H9 (cell line): Measurements from ENCODE around the gene UVSSA. TPM values are rescaled to one million over a fixed set of nuclear protein-coding genes. Genes with fewer than 3 reads are reported as not detected.

Experiments
- DNase-seq: peaks from one replicate; pipeline ENCODE4 v3.0.0-alpha.2; 2017
- H2AFZ ChIP-seq: one replicate; pipeline ENCODE4 v1.6.1; 2013; ENCODE audit warnings: mild to moderate bottlenecking, low read length, control low read depth, moderate library complexity
- H2AK5ac ChIP-seq: 2 replicates; pipeline ENCODE4 v1.6.1; 2013; ENCODE audit warnings: low read length, control low read depth, mixed read lengths; ENCODE audit not compliant: insufficient read length
- H2BK120ac ChIP-seq: one replicate; pipeline ENCODE4 v1.6.1; 2013; ENCODE audit warnings: low read depth, mild to moderate bottlenecking, low read length, control low read depth, inconsistent platforms; ENCODE audit not compliant: poor library complexity, severe bottlenecking
- H2BK12ac ChIP-seq: 2 replicates; pipeline ENCODE4 v1.6.1; 2013; ENCODE audit warnings: low read length, control low read depth, mixed read lengths, low read depth; ENCODE audit not compliant: insufficient read length
- H2BK15ac ChIP-seq: 2 replicates; pipeline ENCODE4 v1.6.1; 2013; ENCODE audit warnings: low read depth, low read length, control low read depth
- H2BK20ac ChIP-seq: one replicate; pipeline ENCODE4 v1.6.1; 2013; ENCODE audit warnings: low read depth, mild to moderate bottlenecking, low read length, control low read depth, inconsistent platforms; ENCODE audit not compliant: poor library complexity, severe bottlenecking
- H2BK5ac ChIP-seq: 2 replicates; pipeline ENCODE4 v1.6.1; 2013; ENCODE audit warnings: low read length, control low read depth, mixed read lengths; ENCODE audit not compliant: insufficient read length
- H3K14ac ChIP-seq: 2 replicates; pipeline ENCODE4 v1.6.1; 2013; ENCODE audit warnings: low read length, control low read depth; ENCODE audit not compliant: insufficient read depth
- H3K18ac ChIP-seq: 2 replicates; pipeline ENCODE4 v1.6.1; 2013; ENCODE audit warnings: low read depth, mild to moderate bottlenecking, mixed read lengths, low read length, control low read depth; ENCODE audit not compliant: insufficient read length
- H3K23ac ChIP-seq: 2 replicates; pipeline ENCODE4 v1.6.1; 2013; ENCODE audit warnings: low read length, control low read depth, mixed read lengths, low read depth; ENCODE audit not compliant: insufficient read length
- H3K23me2 ChIP-seq: 2 replicates; pipeline ENCODE4 v1.6.1; 2013; ENCODE audit warnings: low read depth, mild to moderate bottlenecking, mixed read lengths, low read length, control low read depth; ENCODE audit not compliant: insufficient read length, poor library complexity, severe bottlenecking
- H3K27ac ChIP-seq: 2 replicates; pipeline ENCODE4 v1.5.1; 2013; ENCODE audit warnings: low read length, control low read depth, mixed read lengths, low read depth; ENCODE audit not compliant: insufficient read length
- H3K27me3 ChIP-seq: 2 replicates; pipeline ENCODE4 v1.6.1; 2013; ENCODE audit warnings: low read length, control low read depth, inconsistent platforms; ENCODE audit not compliant: insufficient read depth
- H3K4ac ChIP-seq: 2 replicates; pipeline ENCODE4 v1.6.1; 2013; ENCODE audit warnings: low read depth, mild to moderate bottlenecking, control low read depth, inconsistent platforms, low read length, moderate library complexity
- H3K4me1 ChIP-seq: 2 replicates; pipeline ENCODE4 v1.6.1; 2013; ENCODE audit warnings: low read length, control low read depth, inconsistent platforms; ENCODE audit not compliant: insufficient read depth
- H3K4me2 ChIP-seq: 2 replicates; pipeline ENCODE4 v1.6.1; 2013; ENCODE audit warnings: low read length, control low read depth, mixed read lengths; ENCODE audit not compliant: insufficient read length, insufficient read depth
- H3K56ac ChIP-seq: 2 replicates; pipeline ENCODE4 v1.6.1; 2013; ENCODE audit warnings: low read depth, mild to moderate bottlenecking, mixed read lengths, low read length, control low read depth; ENCODE audit not compliant: insufficient read length
- H3K79me1 ChIP-seq: 2 replicates; pipeline ENCODE4 v1.6.1; 2013; ENCODE audit warnings: low read depth, mild to moderate bottlenecking, moderate library complexity, low read length, control low read depth, inconsistent platforms; ENCODE audit not compliant: insufficient read depth, poor library complexity, severe bottlenecking
- H3K79me2 ChIP-seq: 2 replicates; pipeline ENCODE4 v1.6.1; 2013; ENCODE audit warnings: low read length, control low read depth, inconsistent platforms; ENCODE audit not compliant: insufficient read depth
- H3K9ac ChIP-seq: 2 replicates; pipeline ENCODE4 v1.6.1; 2013; ENCODE audit warnings: low read length, control low read depth, mixed read lengths; ENCODE audit not compliant: insufficient read length; ENCODE audit errors: extremely low read depth
- H3K9me3 ChIP-seq: one replicate; pipeline ENCODE4 v1.6.1; 2013; ENCODE audit warnings: low read depth, low read length, inconsistent platforms; ENCODE audit not compliant: control insufficient read depth
- H3T11ph ChIP-seq: one replicate; pipeline ENCODE4 v1.6.1; 2013; ENCODE audit warnings: mild to moderate bottlenecking, low read length, control low read depth, inconsistent platforms
- H4K20me1 ChIP-seq: one replicate; pipeline ENCODE4 v1.6.1; 2013; ENCODE audit not compliant: control insufficient read depth, insufficient read length, insufficient read depth
- H4K5ac ChIP-seq: 2 replicates; pipeline ENCODE4 v1.6.1; 2013; ENCODE audit warnings: low read depth, mild to moderate bottlenecking, mixed read lengths, low read length, control low read depth; ENCODE audit not compliant: insufficient read length
- H4K8ac ChIP-seq: replicated peaks from 2 replicates; pipeline ENCODE4 v1.6.1; 2013; ENCODE audit warnings: low read length, control low read depth, mixed read lengths, low read depth; ENCODE audit not compliant: insufficient read length
- H4K91ac ChIP-seq: 2 replicates; pipeline ENCODE4 v1.6.1; 2013; ENCODE audit warnings: low read depth, mild to moderate bottlenecking, moderate library complexity, mixed read lengths, low read length, control low read depth; ENCODE audit not compliant: insufficient read length
- H3K27ac Mint-ChIP-seq, 3 experiments: 2 replicates in 2 of 3; 3 replicates in 1 of 3; pipeline ENCODE4 v1.8.0; 2020 to 2021; ENCODE audit warnings: mixed read lengths in 3 of 3, mild to moderate bottlenecking in 1 of 3, moderate library complexity in 1 of 3
- H3K27me3 Mint-ChIP-seq: 2 replicates; pipeline ENCODE4 v1.8.0; 2021; ENCODE audit warnings: low read depth, mild to moderate bottlenecking, moderate library complexity, mixed read lengths
- H3K36me3 Mint-ChIP-seq, 3 experiments: 2 replicates in 2 of 3; 3 replicates in 1 of 3; pipeline ENCODE4 v1.8.0; 2020 to 2021; ENCODE audit warnings: low read depth in 3 of 3, mixed read lengths in 3 of 3; ENCODE audit not compliant: insufficient read depth in 1 of 3
- H3K4me1 Mint-ChIP-seq, 2 experiments: 2 replicates each; pipeline ENCODE4 v1.8.0; 2020; ENCODE audit warnings: mixed read lengths in 2 of 2
- H3K4me3 Mint-ChIP-seq, 2 experiments: 2 replicates in 1 of 2; 3 replicates in 1 of 2; pipeline ENCODE4 v1.8.0; 2020 to 2021; ENCODE audit warnings: mild to moderate bottlenecking in 2 of 2, mixed read lengths in 2 of 2, moderate library complexity in 1 of 2
- H3K9me3 Mint-ChIP-seq, 2 experiments: 2 replicates in 1 of 2; 3 replicates in 1 of 2; pipeline ENCODE4 v1.8.0; 2020; ENCODE audit warnings: mild to moderate bottlenecking in 2 of 2, mixed read lengths in 2 of 2, moderate library complexity in 1 of 2
- WGBS: extraction: QIAGEN DNeasy Blood & Tissue Kit; methylation state at CpG from one replicate; pipeline ENCODE4 v1.1.7; 2013; ENCODE audit warnings: missing lambda C conversion rate, low lambda C conversion rate, mixed read lengths; ENCODE audit not compliant: insufficient read length; ENCODE audit errors: extremely low coverage; 5-methylcytosine and 5-hydroxymethylcytosine counted together
- total RNA-seq: library from RNA; stranded (reverse); gene quantifications from 2 replicates; pipeline ENCODE4 v1.2.1, GENCODE V29; 2021
- TF ChIP-seq, protein P1 (sequence below): fragments of 200-600 bp; sonication (generic); conservative IDR thresholded peaks from 3 replicates; pipeline ENCODE4 v1.8.0; 2021; ENCODE audit warnings: antibody characterized with exemption, mild to moderate bottlenecking

The UVSSA gene
- total RNA-seq, 1 experiment from 2014 or later: 15.9 TPM

DNA sequence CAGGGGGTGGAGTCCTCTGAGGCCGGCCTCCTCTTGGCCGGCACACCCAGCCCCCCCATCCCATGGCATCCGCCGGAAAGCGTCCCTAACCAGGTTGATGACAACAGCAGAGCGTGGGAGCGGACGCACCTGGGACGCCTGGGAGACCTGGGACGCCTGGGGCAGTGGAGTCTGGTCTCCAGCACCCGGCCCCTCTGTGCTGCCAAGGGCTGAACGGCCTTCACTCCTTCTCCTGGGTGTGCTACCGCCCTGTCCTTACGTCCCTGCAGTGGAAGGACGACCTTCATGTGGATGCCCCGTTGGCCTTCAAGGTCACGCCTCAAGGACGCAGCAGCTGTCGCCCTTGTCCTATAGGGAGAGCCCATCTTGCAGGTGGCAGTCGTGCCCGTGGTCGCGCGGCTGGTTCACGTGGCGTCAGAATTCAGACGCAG is 32.4 kb downstream of the UVSSA start:
- Histone ChIP-seq H3K23me2 (no peaks in the 10 kb centered on the region), H3K4me1 (no peaks in the 10 kb centered on the region), H2BK5ac (no peak overlapping the region), H3K79me2 (no peaks in the 10 kb centered on the region), H3K23ac (no peak overlapping the region), H3K4ac (no peak overlapping the region), H2AFZ (no peak overlapping the region), H3K4me2 (no peak overlapping the region), H4K8ac (no peak overlapping the region), H2BK12ac (no peak overlapping the region), H2BK120ac (no peak overlapping the region), H2BK20ac (no peak overlapping the region), H3K14ac (no peak overlapping the region; the same call in 1 of the 2 replicates), H3K27me3 (no peaks in the 10 kb centered on the region), H3K9ac (no peak overlapping the region), H3K56ac (no peak overlapping the region), H2AK5ac (no peak overlapping the region), H2BK15ac (no peak overlapping the region), H3T11ph (no peak overlapping the region), H3K18ac (no peak overlapping the region), H4K20me1 (peaks cover 5% of the 10 kb centered on the region), H4K91ac (no peak overlapping the region), H3K79me1 (no peaks in the 10 kb centered on the region), H4K5ac (no peak overlapping the region), H3K27ac (no peak overlapping the region), H3K9me3 (no peaks in the 10 kb centered on the region)
- no peak for DNase-seq
- Mint-ChIP-seq H3K4me3 (no peak overlapping the region), H3K9me3 (no peaks in the 10 kb centered on the region), H3K4me1 (no peaks in the 10 kb centered on the region), H3K27me3 (no peaks in the 10 kb centered on the region), H3K36me3 (peaks cover 0 to 4% (median 0%) of the 10 kb centered on the region in 3 experiments; a peak in 1 of 7 replicates), H3K27ac (no peak overlapping the region)
- WGBS: no CpG with 5 or more reads among the region's 27 CpGs
- TF ChIP-seq, protein P1, sequence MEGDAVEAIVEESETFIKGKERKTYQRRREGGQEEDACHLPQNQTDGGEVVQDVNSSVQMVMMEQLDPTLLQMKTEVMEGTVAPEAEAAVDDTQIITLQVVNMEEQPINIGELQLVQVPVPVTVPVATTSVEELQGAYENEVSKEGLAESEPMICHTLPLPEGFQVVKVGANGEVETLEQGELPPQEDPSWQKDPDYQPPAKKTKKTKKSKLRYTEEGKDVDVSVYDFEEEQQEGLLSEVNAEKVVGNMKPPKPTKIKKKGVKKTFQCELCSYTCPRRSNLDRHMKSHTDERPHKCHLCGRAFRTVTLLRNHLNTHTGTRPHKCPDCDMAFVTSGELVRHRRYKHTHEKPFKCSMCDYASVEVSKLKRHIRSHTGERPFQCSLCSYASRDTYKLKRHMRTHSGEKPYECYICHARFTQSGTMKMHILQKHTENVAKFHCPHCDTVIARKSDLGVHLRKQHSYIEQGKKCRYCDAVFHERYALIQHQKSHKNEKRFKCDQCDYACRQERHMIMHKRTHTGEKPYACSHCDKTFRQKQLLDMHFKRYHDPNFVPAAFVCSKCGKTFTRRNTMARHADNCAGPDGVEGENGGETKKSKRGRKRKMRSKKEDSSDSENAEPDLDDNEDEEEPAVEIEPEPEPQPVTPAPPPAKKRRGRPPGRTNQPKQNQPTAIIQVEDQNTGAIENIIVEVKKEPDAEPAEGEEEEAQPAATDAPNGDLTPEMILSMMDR: no peak
